Upper lobe of left lung (tissue), 6 donors: ENCODE data around the gene INSM1. TPM values are rescaled to one million over a fixed set of nuclear protein-coding genes. Genes with fewer than 3 reads are reported as not detected.

Source experiments
- ATAC-seq, 2 donors: fragments of 200-7000 bp; cut with Tn5 transposase; one replicate each; pipeline ENCODE4 v1.9.1; 2022; ENCODE audit warnings: mild to moderate bottlenecking in 2 of 2, moderate library complexity in 2 of 2; ENCODE audit not compliant: low FRiP score in 2 of 2
- DNase-seq, 2 donors: peaks; one replicate each; pipeline ENCODE4 v3.0.0-alpha.2; 2019 to 2020
- H3K27ac ChIP-seq, 4 donors: fragments of 200-600 bp; sonication (generic); one replicate each; pipeline ENCODE4 v1.5.1; 2016 to 2019
- H3K27me3 ChIP-seq, 4 donors: fragments of 200-600 bp; sonication (generic); one replicate each; pipeline ENCODE4 v1.5.1; 2017 to 2019
- H3K36me3 ChIP-seq, 4 donors: fragments of 200-600 bp; sonication (generic); one replicate each; pipeline ENCODE4 v1.5.1; 2016 to 2019
- H3K4me1 ChIP-seq, 4 donors: fragments of 200-600 bp; sonication (generic); one replicate each; pipeline ENCODE4 v1.5.1; 2018 to 2019
- H3K4me3 ChIP-seq, 4 donors: fragments of 200-600 bp; sonication (generic); one replicate each; pipeline ENCODE4 v1.5.1; 2017 to 2019; ENCODE audit warnings: mild to moderate bottlenecking in 2 of 4, moderate library complexity in 1 of 4
- H3K9me3 ChIP-seq, 4 donors: fragments of 200-600 bp; sonication (generic); one replicate each; pipeline ENCODE4 v1.5.1; 2018 to 2019
- CTCF ChIP-seq, 6 experiments: fragments of 450-650 bp in 4 of 6; fragments of 200-600 bp in 2 of 6; sonication (generic) in 2 of 6; IDR thresholded peaks; one replicate each; pipeline ENCODE4 v1.5.1; 2016 to 2019; ENCODE audit warnings: antibody characterized with exemption in 6 of 6
- EP300 ChIP-seq, 4 donors: sonication (generic); formaldehyde crosslinking; IDR thresholded peaks; one replicate each; pipeline ENCODE4 v1.5.1; 2017; ENCODE audit warnings: antibody characterized with exemption in 4 of 4, control low read depth in 2 of 4
- POLR2A ChIP-seq, 4 donors: fragments of 450-650 bp; IDR thresholded peaks; one replicate each; pipeline ENCODE4 v1.5.1; 2016 to 2017; ENCODE audit warnings: antibody characterized with exemption in 4 of 4, mild to moderate bottlenecking in 2 of 4
- POLR2AphosphoS5 ChIP-seq, 2 donors: sonication (generic); formaldehyde crosslinking; IDR thresholded peaks; one replicate each; pipeline ENCODE4 v1.5.1; 2017; ENCODE audit warnings: antibody characterized with exemption in 2 of 2
- WGBS, 2 donors: methylation state at CpG; one replicate each; pipeline ENCODE4 v1.1.5; 2017 to 2018; 5-methylcytosine and 5-hydroxymethylcytosine counted together
- total RNA-seq, 6 donors: library from RNA; depleted of rRNA in 4 of 6; stranded (reverse); fragments of >200 nt in 4 of 6; gene quantifications; one replicate each; pipeline versions ENCODE4 v1.1.0 to v1.2.1, GENCODE V29; 2016 to 2021
- donor health status: DM: no; HTN: no; CAD: no; lungs with moderate emphysema.
- donor health status: DM: no; HTN: yes; CAD: no; lungs with severe emphysema.

INSM1 gene
- total RNA-seq, 6 donors from 2014 or later = not detected

DNA sequence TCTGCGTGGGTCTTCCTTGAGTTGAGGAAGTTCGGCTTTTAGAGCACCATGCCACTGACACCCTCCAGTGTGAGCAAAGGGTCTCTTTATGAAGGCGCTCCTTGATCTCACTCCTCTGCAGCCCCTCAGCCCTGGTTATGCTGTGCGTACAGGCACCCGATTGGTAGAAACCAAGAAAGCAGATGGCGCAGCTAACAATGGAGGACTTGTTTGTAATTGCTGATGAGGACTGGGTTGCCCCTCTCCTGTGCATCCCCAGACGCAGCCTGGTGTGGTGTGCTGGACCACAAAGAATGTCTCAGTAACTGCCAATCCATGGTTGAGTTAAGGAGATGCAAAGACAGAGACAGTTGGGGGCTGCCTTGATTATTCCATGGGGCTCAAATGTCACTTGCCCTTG lies 30.2 kb downstream of the INSM1 start:
- Histone ChIP-seq H3K9me3 (no peaks in the 10 kb centered on the region), H3K27ac (no peak overlapping the region), H3K4me1 (no peaks in the 10 kb centered on the region), H3K36me3 (peaks cover 0 to 73% (median 33%) of the 10 kb centered on the region in 4 donors), H3K27me3 (no peaks in the 10 kb centered on the region), H3K4me3 (no peak overlapping the region)
- TF ChIP-seq CTCF (IDR thresholded peaks at IDR 0.05) (no peak), POLR2A (IDR thresholded peaks at IDR 0.05) (no peak), EP300 (IDR thresholded peaks at IDR 0.05) (no peak), POLR2AphosphoS5 (IDR thresholded peaks at IDR 0.05) (no peak)
- ATAC-seq (no peak), DNase-seq (no peak)
- WGBS, 2 donors = 94 to 97% methylated on average over 7 of the region's 7 CpGs

DNA sequence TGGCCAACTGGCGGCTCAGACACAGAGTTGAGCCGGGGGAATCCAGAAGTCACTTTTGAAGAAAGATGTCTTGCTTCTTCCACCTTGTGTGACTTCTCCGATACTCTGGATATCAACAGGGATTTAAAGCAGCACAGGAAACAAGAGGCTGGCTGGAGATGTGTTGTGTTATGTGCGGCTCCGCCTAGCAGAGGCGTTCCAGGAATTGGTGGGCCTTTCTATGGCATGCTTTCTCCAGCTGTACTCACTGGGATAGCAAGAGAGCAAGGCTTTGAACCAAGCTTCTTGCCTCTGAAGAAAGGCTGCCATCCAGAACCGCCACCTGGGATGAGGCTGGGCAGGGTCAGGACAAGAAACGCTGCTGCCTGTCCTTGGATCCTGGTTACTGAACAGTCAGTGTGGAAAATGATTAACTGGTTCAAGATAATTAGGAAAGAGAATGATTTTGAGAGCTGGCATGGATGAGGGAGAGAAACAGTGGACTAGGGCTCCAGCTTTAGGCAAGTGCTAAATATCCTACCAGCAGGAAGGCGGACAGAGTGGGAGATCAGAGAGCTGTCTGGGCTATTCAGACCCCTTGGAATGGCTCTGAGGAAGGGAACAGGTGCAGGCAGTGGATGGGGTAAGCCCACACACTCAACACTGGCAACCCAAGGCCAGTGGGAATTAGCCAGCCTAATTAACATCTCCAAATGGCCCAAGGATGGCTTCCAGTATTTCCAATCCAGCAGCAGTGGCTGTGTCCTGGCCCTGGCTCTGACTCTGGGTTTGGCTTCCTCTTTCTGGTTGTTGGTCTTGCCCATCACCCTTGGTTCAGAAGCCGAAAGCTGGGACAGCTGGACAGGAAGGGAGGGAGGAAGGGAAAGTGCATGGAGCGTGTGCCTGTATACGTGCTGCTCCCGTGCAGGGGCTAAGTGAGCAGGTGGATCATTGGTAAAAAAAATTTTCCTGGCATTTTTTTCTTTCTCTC lies 31.9 kb downstream of the INSM1 start:
- peak in 1 of 2 donors; percentile 14 for ATAC-seq

DNA sequence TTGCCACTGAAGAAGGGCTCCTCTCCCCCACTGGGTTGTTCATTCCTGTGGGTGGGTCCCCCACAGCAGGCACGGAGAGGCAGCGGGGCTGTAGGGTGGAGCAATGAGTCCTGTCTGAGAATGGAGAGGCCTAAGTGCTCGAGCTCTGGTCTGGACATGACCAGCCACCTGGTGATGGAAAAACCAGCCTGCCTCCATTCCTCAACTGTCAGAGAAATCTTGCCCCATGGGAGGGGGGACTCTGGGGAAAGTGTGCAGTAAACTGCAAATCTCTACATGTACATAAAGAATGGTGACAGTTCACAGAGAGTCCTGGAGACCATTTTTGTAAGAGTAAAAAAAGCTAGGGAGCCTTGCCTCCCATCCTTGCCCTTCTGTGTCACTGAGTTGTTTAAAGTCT lies 34.1 kb downstream of the INSM1 start:
- Histone ChIP-seq H3K27me3 (no peaks in the 10 kb centered on the region), H3K4me3 (no peak overlapping the region), H3K27ac (no peak overlapping the region), H3K4me1 (no peaks in the 10 kb centered on the region), H3K36me3 (peaks cover 0 to 73% (median 12%) of the 10 kb centered on the region in 4 donors), H3K9me3 (no peaks in the 10 kb centered on the region)
- no peak for ATAC-seq
- DNase-seq = no peak
- TF ChIP-seq CTCF (IDR thresholded peaks at IDR 0.05) (no peak), EP300 (IDR thresholded peaks at IDR 0.05) (no peak), POLR2A (IDR thresholded peaks at IDR 0.05) (no peak)
- WGBS, 2 donors = 78% methylated on average over 3 of the region's 3 CpGs

More for the DNA sequence above, 31.9 kb downstream of the INSM1 start:
- H3K4me3 ChIP-seq = no peak overlapping the region
- no peak for DNase-seq
- H3K27me3 ChIP-seq = no peaks in the 10 kb centered on the region
- TF ChIP-seq POLR2AphosphoS5 (IDR thresholded peaks at IDR 0.05) = no peak
- no peak for TF ChIP-seq EP300 (IDR thresholded peaks at IDR 0.05)
- TF ChIP-seq CTCF (IDR thresholded peaks at IDR 0.05) = no peak
- TF ChIP-seq POLR2A (IDR thresholded peaks at IDR 0.05) = no peak
- H3K36me3 ChIP-seq = peaks cover 0 to 76% (median 28%) of the 10 kb centered on the region in 4 donors
- 88 to 92% methylated on average over 12 to 13 of the region's 13 CpGs for WGBS, 2 donors
- no peaks in the 10 kb centered on the region for H3K4me1 ChIP-seq
- no peak overlapping the region for H3K27ac ChIP-seq
- no peaks in the 10 kb centered on the region for H3K9me3 ChIP-seq

- H3K4me1 ChIP-seq = no peaks in the 10 kb centered on the region
- H3K27me3 ChIP-seq = no peaks in the 10 kb centered on the region
- peaks cover 0 to 64% (median 8%) of the 10 kb centered on the region in 4 donors for H3K36me3 ChIP-seq
- 93 to 97% methylated on average over 5 of the region's 5 CpGs for WGBS, 2 donors
- no peak for ATAC-seq
- no peak overlapping the region for H3K27ac ChIP-seq
- no peak for TF ChIP-seq POLR2A (IDR thresholded peaks at IDR 0.05)
- TF ChIP-seq CTCF (IDR thresholded peaks at IDR 0.05) = no peak
- no peak for TF ChIP-seq POLR2AphosphoS5 (IDR thresholded peaks at IDR 0.05)
- no peak for TF ChIP-seq EP300 (IDR thresholded peaks at IDR 0.05)
- H3K4me3 ChIP-seq = no peak overlapping the region
- H3K9me3 ChIP-seq = no peaks in the 10 kb centered on the region
- DNase-seq = no peak
Observed at GRCh38 chr20:20404633-20405032, 36.7 kb downstream of the INSM1 start.
